IMR-90 (cell line): ENCODE results near the gene EHMT1. TPM values are rescaled to one million over a fixed set of nuclear protein-coding genes. Genes with fewer than 3 reads are reported as not detected.

Experiments used
- ATAC-seq: fragments of 200-7000 bp; cut with Tn5 transposase; 2 replicates; pipeline ENCODE4 v1.9.1; 2020; ENCODE audit warnings: low read depth, mild to moderate bottlenecking, moderate library complexity
- BruUV-seq: library from RNA; stranded (reverse); fragments of 400-500 nt; replicated peaks from 2 replicates; lab custom pipeline; 2021; lab: Mats Ljungman, UMichigan
- CTCF ChIA-PET: fragments of 300-600 bp; formaldehyde crosslinking; extraction: SDS; loops from one replicate; lab custom pipeline; 2021; ENCODE audit warnings: antibody characterized with exemption; lab: Yijun Ruan, JAX
- POLR2A ChIA-PET: fragments of 300-600 bp; sonication (Branson Sonifier 250); formaldehyde crosslinking; loops from one replicate; lab custom pipeline; 2022; ENCODE audit warnings: antibody characterized with exemption; ENCODE audit not compliant: unreplicated experiment; lab: Charles Lee
- DNase-seq: peaks from one replicate; pipeline ENCODE4 v3.0.0; 2013
- H2AFZ ChIP-seq: replicated peaks from 2 replicates; pipeline ENCODE3; 2013; ENCODE audit warnings: low read length, mild to moderate bottlenecking; ENCODE audit not compliant: poor library complexity
- H2AK5ac ChIP-seq: 2 replicates; pipeline ENCODE4 v1.6.1; 2013; ENCODE audit warnings: low read depth, low read length, inconsistent platforms
- H2AK9ac ChIP-seq: replicated peaks from 2 replicates; pipeline ENCODE3; 2013; ENCODE audit warnings: mild to moderate bottlenecking, low read depth, low read length, moderate library complexity; ENCODE audit not compliant: poor library complexity
- H2BK120ac ChIP-seq: 2 replicates; pipeline ENCODE4 v1.6.1; 2013; ENCODE audit warnings: low read depth, low read length, inconsistent platforms
- H2BK15ac ChIP-seq: 3 replicates; pipeline ENCODE4 v1.6.1; 2013; ENCODE audit warnings: low read depth, low read length, inconsistent platforms
- H2BK20ac ChIP-seq: 2 replicates; pipeline ENCODE4 v1.6.1; 2013; ENCODE audit warnings: low read depth, mild to moderate bottlenecking, inconsistent platforms, low read length, moderate library complexity
- H2BK5ac ChIP-seq: 2 replicates; pipeline ENCODE4 v1.6.1; 2013; ENCODE audit warnings: mild to moderate bottlenecking, low read depth, low read length, inconsistent platforms; ENCODE audit not compliant: poor library complexity, severe bottlenecking
- H3K14ac ChIP-seq: replicated peaks from 2 replicates; pipeline ENCODE4 v1.6.1; 2013; ENCODE audit warnings: low read depth, low read length, inconsistent platforms
- H3K18ac ChIP-seq: 2 replicates; pipeline ENCODE4 v1.6.1; 2013; ENCODE audit warnings: low read depth, low read length, control low read depth
- H3K23ac ChIP-seq: 2 replicates; pipeline ENCODE4 v1.6.1; 2013; ENCODE audit warnings: low read depth, low read length, inconsistent platforms
- H3K27ac ChIP-seq: 2 replicates; pipeline ENCODE4 v1.5.1; 2013; ENCODE audit warnings: mild to moderate bottlenecking, control low read depth, low read length; ENCODE audit not compliant: insufficient read depth
- H3K27me3 ChIP-seq: 2 replicates; pipeline ENCODE4 v1.6.1; 2013; ENCODE audit warnings: low read length; ENCODE audit not compliant: control insufficient read depth, insufficient read depth
- H3K36me3 ChIP-seq: 2 replicates; pipeline ENCODE4 v1.6.1; 2013; ENCODE audit warnings: low read length, mixed read lengths; ENCODE audit not compliant: control insufficient read depth, insufficient read depth
- H3K4ac ChIP-seq: 2 replicates; pipeline ENCODE4 v1.6.1; 2013; ENCODE audit warnings: low read depth, low read length, inconsistent platforms
- H3K4me1 ChIP-seq: 2 replicates; pipeline ENCODE4 v1.6.1; 2013; ENCODE audit warnings: low read length, mixed read lengths; ENCODE audit not compliant: control insufficient read depth, insufficient read depth
- H3K4me2 ChIP-seq: 2 replicates; pipeline ENCODE4 v1.6.1; 2013; ENCODE audit warnings: low read depth, mild to moderate bottlenecking, control low read depth, low read length, moderate library complexity
- H3K4me3 ChIP-seq: 2 replicates; pipeline ENCODE4 v1.5.1; 2013; ENCODE audit warnings: low read depth, mild to moderate bottlenecking, control low read depth, low read length, moderate library complexity; ENCODE audit not compliant: insufficient read depth
- H3K56ac ChIP-seq: 2 replicates; pipeline ENCODE4 v1.6.1; 2013; ENCODE audit warnings: low read length, inconsistent platforms; ENCODE audit not compliant: insufficient read depth; ENCODE audit errors: extremely low read depth
- H3K79me1 ChIP-seq, 2 experiments: 2 replicates each; pipeline ENCODE4 v1.6.1; 2013; ENCODE audit warnings: low read length in 2 of 2, inconsistent platforms in 1 of 2, low read depth in 1 of 2
- H3K9ac ChIP-seq: 2 replicates; pipeline ENCODE4 v1.6.1; 2013; ENCODE audit warnings: low read depth, low read length, control low read depth
- H3K9me1 ChIP-seq: 2 replicates; pipeline ENCODE4 v1.6.1; 2013; ENCODE audit warnings: low read length, inconsistent platforms; ENCODE audit not compliant: insufficient read depth
- H3K9me3 ChIP-seq: 2 replicates; pipeline ENCODE4 v1.6.1; 2013; ENCODE audit warnings: low read length; ENCODE audit not compliant: control insufficient read depth, insufficient read depth
- H4K20me1 ChIP-seq: 2 replicates; pipeline ENCODE4 v1.6.1; 2013; ENCODE audit warnings: low read length, inconsistent platforms; ENCODE audit not compliant: insufficient read depth
- H4K5ac ChIP-seq: 2 replicates; pipeline ENCODE4 v1.6.1; 2013; ENCODE audit warnings: mild to moderate bottlenecking, low read depth, low read length, control low read depth
- H4K8ac ChIP-seq, 2 experiments: 2 replicates each; pipeline ENCODE4 v1.6.1; 2013; ENCODE audit warnings: low read depth in 2 of 2, low read length in 2 of 2, control low read depth in 1 of 2, inconsistent platforms in 1 of 2
- H4K91ac ChIP-seq: 2 replicates; pipeline ENCODE4 v1.6.1; 2013; ENCODE audit warnings: low read depth, low read length, inconsistent platforms; ENCODE audit not compliant: insufficient read depth
- BHLHE40 ChIP-seq: fragments of 150-350 bp; IDR thresholded peaks from 2 replicates; pipeline ENCODE4 v1.6.1; 2016; ENCODE audit warnings: mild to moderate bottlenecking, low read depth, low read length
- CEBPB ChIP-seq: IDR thresholded peaks from 2 replicates; pipeline ENCODE4 v1.6.1; 2012; ENCODE audit warnings: low read depth, low read length, improper control_type of control experiment
- CHD1 ChIP-seq: IDR thresholded peaks from 2 replicates; pipeline ENCODE4 v1.6.1; 2012; ENCODE audit warnings: low read depth, low read length, improper control_type of control experiment
- CTCF ChIP-seq: conservative IDR thresholded peaks from 2 replicates; pipeline ENCODE4 v1.5.1; 2012; ENCODE audit warnings: mild to moderate bottlenecking, low read depth, low read length, improper control_type of control experiment
- MAFK ChIP-seq: IDR thresholded peaks from 2 replicates; pipeline ENCODE4 v1.6.1; 2012; ENCODE audit warnings: low read depth, low read length, improper control_type of control experiment
- MAZ ChIP-seq: IDR thresholded peaks from 2 replicates; pipeline ENCODE4 v1.6.1; 2012; ENCODE audit warnings: low read depth, mild to moderate bottlenecking, low read length, improper control_type of control experiment, moderate library complexity, borderline replicate concordance
- NFE2L2 ChIP-seq: fragments of 150-350 bp; IDR thresholded peaks from 2 replicates; pipeline ENCODE4 v1.6.1; 2016; ENCODE audit warnings: low read depth, mild to moderate bottlenecking, low read length
- POLR2A ChIP-seq: IDR thresholded peaks from 2 replicates; pipeline ENCODE4 v1.6.1; 2012; ENCODE audit warnings: mild to moderate bottlenecking, low read depth, low read length
- RAD21 ChIP-seq: IDR thresholded peaks from 2 replicates; pipeline ENCODE4 v1.6.1; 2012; ENCODE audit warnings: low read length, improper control_type of control experiment
- RCOR1 ChIP-seq: IDR thresholded peaks from 2 replicates; pipeline ENCODE4 v1.6.1; 2012; ENCODE audit warnings: mild to moderate bottlenecking, low read length, improper control_type of control experiment; ENCODE audit not compliant: insufficient replicate concordance
- RFX5 ChIP-seq: IDR thresholded peaks from 2 replicates; pipeline ENCODE4 v1.8.0; 2012; ENCODE audit warnings: low read depth, mild to moderate bottlenecking, low read length, moderate library complexity
- SMC3 ChIP-seq: fragments of 150-350 bp; IDR thresholded peaks from 2 replicates; pipeline ENCODE4 v1.6.1; 2016; ENCODE audit warnings: low read depth, mild to moderate bottlenecking, antibody characterized with exemption, low read length, moderate library complexity
- WGBS, 2 experiments: methylation state at CpG; one replicate each; pipeline versions ENCODE4 v1.1.5 to v1.1.7; 2013; ENCODE audit warnings: missing lambda C conversion rate in 2 of 2; ENCODE audit not compliant: insufficient read length in 1 of 2; ENCODE audit errors: extremely low coverage in 2 of 2; 5-methylcytosine and 5-hydroxymethylcytosine counted together
- dilution Hi-C: fragments of 300-500 bp; cut with HindIII; formaldehyde crosslinking; loops from one replicate; pipeline ENCODE4 v1.14.3; 2018; ENCODE audit warnings: low sequenced_read_pairs; ENCODE audit not compliant: unreplicated experiment
- in situ Hi-C: fragments of 300-500 bp; cut with MboI; formaldehyde crosslinking; loops from 3 replicates; pipeline ENCODE4 v1.14.3; 2019; ENCODE audit warnings: low sequenced_read_pairs, inconsistent platforms, mixed read lengths
- intact Hi-C: fragments of 100-400 bp; cut with micrococcal nuclease; formaldehyde crosslinking; loops from 2 replicates; pipeline ENCODE4 v1.10.0; 2022
- polyA plus RNA-seq, 3 experiments: library from polyadenylated mRNA; depleted of rRNA; stranded (reverse); fragments of >200 nt; gene quantifications; 2 replicates each; pipeline ENCODE4 v1.2.3, GENCODE V29; 2012; ENCODE audit warnings: low replicate concordance in 1 of 3
- total RNA-seq: library from RNA; depleted of rRNA; stranded (reverse); fragments of >200 nt; gene quantifications from 2 replicates; pipeline ENCODE4 v1.2.3, GENCODE V29; 2012
- TF ChIP-seq, protein P1 (sequence below): fragments of 150-350 bp; IDR thresholded peaks from 2 replicates; pipeline ENCODE4 v1.6.1; 2016; ENCODE audit warnings: low read depth, mild to moderate bottlenecking, low read length, moderate library complexity, borderline replicate concordance
- TF ChIP-seq, protein P2 (sequence below): fragments of 150-350 bp; IDR thresholded peaks from 2 replicates; pipeline ENCODE4 v1.6.1; 2017; ENCODE audit warnings: mild to moderate bottlenecking, antibody characterized with exemption, low read length, low read depth

EHMT1 gene
- total and polyA plus RNA-seq, 2 of the 4 experiments (the other 2 are of a cell fraction), result 32.8 to 35.1 TPM

- H2BK20ac ChIP-seq, result no peak within 1 kb of the TSS
- peak within 1 kb of the TSS; percentile 93 for H3K14ac ChIP-seq
- in situ Hi-C loops, result no loop called here
- peak within 1 kb of the TSS; percentile 79 for H4K91ac ChIP-seq
- WGBS, 2 experiments, result 3% methylated on average over 46 of the region's 82 CpGs; no CpG with 5 or more reads in 1 of the 2 experiments
- H3K9me1 ChIP-seq, result peaks cover 15% of the 10 kb centered on the region; the same call in 1 of the 2 replicates
- H3K36me3 ChIP-seq, result peaks cover 40% of the 10 kb centered on the region
- peak within 1 kb of the TSS; percentile 99 for H2AFZ ChIP-seq
- H3K4ac ChIP-seq, result peak within 1 kb of the TSS; percentile 96
- H3K18ac ChIP-seq, result no peak within 1 kb of the TSS
- H3K56ac ChIP-seq, result peak within 1 kb of the TSS; percentile 60
- peak within 1 kb of the TSS; percentile 95 to 97 for H4K8ac ChIP-seq
- peak within 1 kb of the TSS; percentile 79; the same call in 1 of the 2 replicates for H3K23ac ChIP-seq
- H3K4me1 ChIP-seq, result peaks cover 6% of the 10 kb centered on the region
- ATAC-seq, result peak; percentile 97
- peak within 1 kb of the TSS; percentile 42 for H4K5ac ChIP-seq
- H3K79me1 ChIP-seq, result peaks cover 30 to 51% of the 10 kb centered on the region in 2 experiments
- peak within 1 kb of the TSS; percentile 91 for H2AK5ac ChIP-seq
- ChIA-PET CTCF (interaction anchor here (0.6 to 0.7 kb wide), 2 partner anchors 10 to 449 kb away, joined by 3 to 5 read pairs; no protein-coding TSS in a partner anchor), POLR2A (no interaction called here)
- intact Hi-C loops, result no loop called here
- peak within 1 kb of the TSS; percentile 70; the same call in 1 of the 2 replicates for H2BK120ac ChIP-seq
- peak; percentile 83 for DNase-seq
- peak within 1 kb of the TSS; percentile 68 for H2BK5ac ChIP-seq
- peak within 1 kb of the TSS; percentile 76 for H3K9ac ChIP-seq
- BruUV-seq, result no TSS peak
- H3K4me3 ChIP-seq, result peak within 1 kb of the TSS; percentile 88
- peaks cover 24% of the 10 kb centered on the region for H4K20me1 ChIP-seq
- no peaks in the 10 kb centered on the region for H3K9me3 ChIP-seq
- no peaks in the 10 kb centered on the region for H3K27me3 ChIP-seq
- peak within 1 kb of the TSS; percentile 66 for H3K27ac ChIP-seq
- dilution Hi-C loops, result no loop called here
- no peak within 1 kb of the TSS for H2BK15ac ChIP-seq
- peak within 1 kb of the TSS; percentile 95 for H2AK9ac ChIP-seq
- peak within 1 kb of the TSS; percentile 93 for H3K4me2 ChIP-seq
- TF ChIP-seq CHD1, result no peak
- TF ChIP-seq MAZ, result peak; percentile 60; the same call in 1 of the 2 replicates
- no peak for TF ChIP-seq RCOR1
- TF ChIP-seq CTCF, result peak; percentile 97
- TF ChIP-seq BHLHE40, result peak; percentile 18; the same call in 1 of the 2 replicates
- no peak for TF ChIP-seq CEBPB
- TF ChIP-seq SMC3, result peak; percentile 31
- peak; percentile 31 for TF ChIP-seq RAD21
- TF ChIP-seq MAFK, result no peak
- TF ChIP-seq POLR2A, result no peak
- TF ChIP-seq, protein P1, sequence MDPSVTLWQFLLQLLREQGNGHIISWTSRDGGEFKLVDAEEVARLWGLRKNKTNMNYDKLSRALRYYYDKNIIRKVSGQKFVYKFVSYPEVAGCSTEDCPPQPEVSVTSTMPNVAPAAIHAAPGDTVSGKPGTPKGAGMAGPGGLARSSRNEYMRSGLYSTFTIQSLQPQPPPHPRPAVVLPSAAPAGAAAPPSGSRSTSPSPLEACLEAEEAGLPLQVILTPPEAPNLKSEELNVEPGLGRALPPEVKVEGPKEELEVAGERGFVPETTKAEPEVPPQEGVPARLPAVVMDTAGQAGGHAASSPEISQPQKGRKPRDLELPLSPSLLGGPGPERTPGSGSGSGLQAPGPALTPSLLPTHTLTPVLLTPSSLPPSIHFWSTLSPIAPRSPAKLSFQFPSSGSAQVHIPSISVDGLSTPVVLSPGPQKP, result no peak
- TF ChIP-seq NFE2L2, result no peak
- TF ChIP-seq, protein P2, sequence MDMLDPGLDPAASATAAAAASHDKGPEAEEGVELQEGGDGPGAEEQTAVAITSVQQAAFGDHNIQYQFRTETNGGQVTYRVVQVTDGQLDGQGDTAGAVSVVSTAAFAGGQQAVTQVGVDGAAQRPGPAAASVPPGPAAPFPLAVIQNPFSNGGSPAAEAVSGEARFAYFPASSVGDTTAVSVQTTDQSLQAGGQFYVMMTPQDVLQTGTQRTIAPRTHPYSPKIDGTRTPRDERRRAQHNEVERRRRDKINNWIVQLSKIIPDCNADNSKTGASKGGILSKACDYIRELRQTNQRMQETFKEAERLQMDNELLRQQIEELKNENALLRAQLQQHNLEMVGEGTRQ, result no peak
- no peak for TF ChIP-seq RFX5
Observed at GRCh38 chr9:137578518-137579258, 40.1 kb upstream of the EHMT1 start, which contains the start of gene DPH7. Gene DPH7 (minus strand): TSS chr9:137578925. CDS start chr9:137578777, 148 bp downstream.
